Subcutaneous adipose tissue (tissue), 4 donors: ENCODE data around the gene HMX1. TPM values are rescaled to one million over a fixed set of nuclear protein-coding genes. Genes with fewer than 3 reads are reported as not detected.

Experiments
- CTCF ChIP-seq: fragments of 450-650 bp; IDR thresholded peaks from one replicate; pipeline ENCODE4 v1.5.1; 2016; ENCODE audit warnings: low read depth, mild to moderate bottlenecking, control low read depth, antibody characterized with exemption, moderate library complexity
- total RNA-seq, 4 donors: library from RNA; depleted of rRNA; stranded (reverse); fragments of >200 nt; gene quantifications; one replicate each; pipeline ENCODE4 v1.1.0, GENCODE V29; 2016

The HMX1 gene
- total RNA-seq, 4 donors from 2014 or later: not detected

- no peak for TF ChIP-seq CTCF
Measured at GRCh38 chr4:8886612-8887406, 15.2 kb upstream of the HMX1 start.

GRCh38 chr4:8882239-8882638 lies 10.6 kb upstream of the HMX1 start:
- no peak for TF ChIP-seq CTCF

- no peak for TF ChIP-seq CTCF
Measured at GRCh38 chr4:8880851-8881250, 9.2 kb upstream of the HMX1 start.

DNA sequence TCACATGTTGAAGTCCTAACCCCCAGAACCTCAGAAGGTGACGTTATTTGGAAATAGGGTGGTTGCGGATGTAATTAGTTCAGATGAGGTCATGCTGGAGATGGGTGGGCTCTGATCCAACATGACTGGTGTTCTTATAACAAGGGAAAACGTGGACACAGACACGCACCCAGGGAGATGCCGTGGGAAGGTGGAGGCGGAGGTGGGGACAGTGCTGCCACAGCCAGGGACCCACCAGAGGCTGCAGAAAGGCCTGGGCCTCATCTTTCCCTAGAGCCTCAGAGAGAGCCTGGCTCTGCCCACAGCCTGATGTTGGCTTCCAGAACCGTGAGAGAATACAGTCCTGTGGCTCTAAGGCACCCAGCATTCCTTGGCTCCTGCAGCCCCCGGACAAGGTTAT lies 7.9 kb upstream of the HMX1 start:
- no peak for TF ChIP-seq CTCF

GRCh38 chr4:8878421-8878820 lies 6.8 kb upstream of the HMX1 start:
- TF ChIP-seq CTCF: no peak

DNA sequence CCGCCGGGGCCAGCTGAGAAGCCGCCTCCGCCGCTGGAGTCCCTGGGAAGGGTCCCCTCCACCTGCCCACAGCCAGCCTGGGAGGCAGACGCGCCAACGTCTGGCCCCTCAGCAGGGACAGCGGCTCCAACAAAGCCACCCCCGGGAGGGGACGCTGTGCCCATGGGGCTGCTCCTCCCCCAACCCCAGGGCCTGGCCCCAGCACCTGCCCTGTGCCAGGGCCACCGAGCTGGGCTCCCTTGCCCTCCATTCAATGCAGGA lies 6.1 kb upstream of the HMX1 start:
- TF ChIP-seq CTCF: no peak

GRCh38 chr4:8876982-8877779 lies 5.5 kb upstream of the HMX1 start:
- no peak for TF ChIP-seq CTCF
